ENCODE data around the gene SLC1A3. TPM values are rescaled to one million over a fixed set of nuclear protein-coding genes. Genes with fewer than 3 reads are reported as not detected.

Gene SLC1A3
- total and polyA plus RNA-seq, 2 donors (not counting 1 experiment from before 2014, with no cell fraction given): 0.37 TPM; not detected in 1

- H3K27me3 Mint-ChIP-seq: peaks cover 23% of the 10 kb centered on the region
- ATAC-seq (ENCODE audit: low read depth) (no peak), DNase-seq (no peak)
- 100% methylated on average over 1 of the region's 4 CpGs for WGBS (ENCODE audit: insufficient coverage)
- no peak for TF ChIP-seq CTCF (IDR thresholded peaks at IDR 0.05)
- TF ChIP-seq EZH2 (IDR thresholded peaks at IDR 0.05; ENCODE audit: borderline replicate concordance, insufficient read depth, low read depth, low read length, poor library complexity, severe bottlenecking): no peak
- H2AFZ ChIP-seq (ENCODE audit: insufficient read depth, low read depth, low read length, poor library complexity, severe bottlenecking): no peak overlapping the region
- no peaks in the 10 kb centered on the region for H3K9me3 ChIP-seq (ENCODE audit: control extremely low read depth in 1 of 3, control insufficient read depth in 2 of 3, insufficient read depth in 1 of 3, low read length in 2 of 3)
- H3K4me3 Mint-ChIP-seq: no peak overlapping the region
- no peaks in the 10 kb centered on the region for H4K20me1 ChIP-seq (ENCODE audit: control insufficient read depth, insufficient read depth, low read length, poor library complexity, severe bottlenecking)
- intact Hi-C loops (cut with micrococcal nuclease): no loop called here
- no peak overlapping the region for H3K4me2 ChIP-seq (replicated peaks; ENCODE audit: low read depth, low read length, poor library complexity, severe bottlenecking)
- H3K9me3 Mint-ChIP-seq (ENCODE audit: insufficient read depth): no peaks in the 10 kb centered on the region
- no peak overlapping the region for H3K27ac Mint-ChIP-seq
- H3K4me3 ChIP-seq (ENCODE audit: control extremely low read depth in 1 of 5, extremely low read depth in 1 of 5, insufficient read depth in 1 of 5, low read depth in 2 of 5, low read length in 4 of 5): no peak overlapping the region
- ChIA-PET POLR2A (no interaction called here), CTCF (no interaction called here)
- no peaks in the 10 kb centered on the region for H3K4me1 ChIP-seq (ENCODE audit: control insufficient read depth in 2 of 2, insufficient read depth in 2 of 2, low read length in 2 of 2)
- H3K36me3 ChIP-seq (replicated peaks in 1 of 2; ENCODE audit: control extremely low read depth in 1 of 2, control insufficient read depth in 1 of 2, extremely low read depth in 1 of 2, insufficient read depth in 2 of 2, low read length in 1 of 2): no peaks in the 10 kb centered on the region
- no peak overlapping the region for H3K27ac ChIP-seq (ENCODE audit: low read length in 2 of 2)
- no peaks in the 10 kb centered on the region for H3K4me1 Mint-ChIP-seq
- no peak overlapping the region for H3K9ac ChIP-seq (ENCODE audit: low read length)
- H3K27me3 ChIP-seq (replicated peaks in 1 of 4; ENCODE audit: control extremely low read depth in 1 of 4, control insufficient read depth in 3 of 4, insufficient read depth in 4 of 4, low read length in 3 of 4): peaks cover 0 to 7% (median 4%) of the 10 kb centered on the region in 4 experiments
- no peaks in the 10 kb centered on the region for H3K79me2 ChIP-seq (ENCODE audit: control insufficient read depth, insufficient read depth, low read length)
Observed at GRCh38 chr5:36659411-36659810, 53.0 kb downstream of the SLC1A3 start.

- intact Hi-C loops (cut with micrococcal nuclease): no loop called here
- no peak overlapping the region for H2AFZ ChIP-seq (ENCODE audit: insufficient read depth, low read depth, low read length, poor library complexity, severe bottlenecking)
- no peak overlapping the region for H3K4me3 Mint-ChIP-seq
- H3K9me3 ChIP-seq (ENCODE audit: control extremely low read depth in 1 of 3, control insufficient read depth in 2 of 3, insufficient read depth in 1 of 3, low read length in 2 of 3): no peaks in the 10 kb centered on the region
- peaks cover 0 to 4% (median 1%) of the 10 kb centered on the region in 4 experiments for H3K27me3 ChIP-seq (replicated peaks in 1 of 4; ENCODE audit: control extremely low read depth in 1 of 4, control insufficient read depth in 3 of 4, insufficient read depth in 4 of 4, low read length in 3 of 4)
- ATAC-seq (ENCODE audit: low read depth) (no peak), DNase-seq (no peak)
- no peaks in the 10 kb centered on the region for H4K20me1 ChIP-seq (ENCODE audit: control insufficient read depth, insufficient read depth, low read length, poor library complexity, severe bottlenecking)
- no peaks in the 10 kb centered on the region for H3K4me1 ChIP-seq (ENCODE audit: control insufficient read depth in 2 of 2, insufficient read depth in 2 of 2, low read length in 2 of 2)
- H3K27ac ChIP-seq (ENCODE audit: low read length in 2 of 2): no peak overlapping the region
- H3K9ac ChIP-seq (ENCODE audit: low read length): no peak overlapping the region
- H3K79me2 ChIP-seq (ENCODE audit: control insufficient read depth, insufficient read depth, low read length): no peaks in the 10 kb centered on the region
- H3K36me3 ChIP-seq (replicated peaks in 1 of 2; ENCODE audit: control extremely low read depth in 1 of 2, control insufficient read depth in 1 of 2, extremely low read depth in 1 of 2, insufficient read depth in 2 of 2, low read length in 1 of 2): no peaks in the 10 kb centered on the region
- ChIA-PET POLR2A (no interaction called here), CTCF (interaction anchor here (1.1 kb wide), 1 partner anchor 9 kb away, joined by 3 read pairs; no protein-coding TSS in a partner anchor)
- H3K4me2 ChIP-seq (replicated peaks; ENCODE audit: low read depth, low read length, poor library complexity, severe bottlenecking): no peak overlapping the region
- 92% methylated on average over 2 of the region's 5 CpGs for whole genome bisulfite sequencing (ENCODE audit: insufficient coverage)
- H3K9me3 Mint-ChIP-seq (ENCODE audit: insufficient read depth): no peaks in the 10 kb centered on the region
- peaks cover 17% of the 10 kb centered on the region for H3K27me3 Mint-ChIP-seq
- no peak for TF ChIP-seq CTCF (IDR thresholded peaks at IDR 0.05)
- TF ChIP-seq EZH2 (IDR thresholded peaks at IDR 0.05; ENCODE audit: borderline replicate concordance, insufficient read depth, low read depth, low read length, poor library complexity, severe bottlenecking): no peak
- no peak overlapping the region for H3K4me3 ChIP-seq (ENCODE audit: control extremely low read depth in 1 of 5, extremely low read depth in 1 of 5, insufficient read depth in 1 of 5, low read depth in 2 of 5, low read length in 4 of 5)
- no peak overlapping the region for H3K27ac Mint-ChIP-seq
- H3K4me1 Mint-ChIP-seq: no peaks in the 10 kb centered on the region
Observed at GRCh38 chr5:36660397-36661049, 54.1 kb downstream of the SLC1A3 start.

Data from B cell (primary cell).